NB4 (cell line): ENCODE data around the gene MPV17L.
"Not testable (repeated sequence)": the region's sequence is repeated elsewhere in the genome, so short reads cannot be mapped to it uniquely, and the experiment has no call there.

ENCODE experiments used
- MYC ChIP-seq: IDR thresholded peaks from 2 replicates; pipeline ENCODE4 v1.6.1; 2011; ENCODE audit warnings: low read depth, low read length
- POLR2A ChIP-seq: IDR thresholded peaks from 2 replicates; pipeline ENCODE4 v1.6.1; 2011; ENCODE audit warnings: mild to moderate bottlenecking; ENCODE audit not compliant: insufficient read length; ENCODE audit errors: extremely low read depth
- TF ChIP-seq, protein P1 (sequence below): IDR thresholded peaks from one replicate; pipeline ENCODE4 v1.5.1; 2012; ENCODE audit warnings: low read depth, low read length
- TF ChIP-seq, protein P2 (sequence below): IDR thresholded peaks from 2 replicates; pipeline ENCODE4 v1.6.1; 2011; ENCODE audit warnings: low read depth, low read length

DNA sequence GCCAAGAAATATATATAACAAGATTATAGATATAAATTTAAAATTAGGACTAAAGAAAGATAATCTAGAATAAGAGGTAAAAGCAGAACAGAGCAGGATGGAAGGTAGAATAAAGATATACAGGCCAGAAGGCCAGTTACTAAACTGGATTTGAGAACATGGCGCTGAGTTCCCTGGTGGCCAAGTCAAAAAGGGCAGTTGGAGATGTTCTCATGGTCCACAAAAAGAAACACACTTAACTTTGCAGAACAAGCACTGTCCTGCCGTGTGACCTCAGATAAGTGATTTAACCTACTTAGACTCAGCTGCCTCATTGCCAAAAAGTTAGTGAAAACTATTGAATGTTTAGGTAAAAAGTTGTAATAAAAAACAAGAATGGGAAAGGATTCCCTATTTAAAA lies 40.7 kb upstream of the MPV17L start:
- TF ChIP-seq, protein P1, sequence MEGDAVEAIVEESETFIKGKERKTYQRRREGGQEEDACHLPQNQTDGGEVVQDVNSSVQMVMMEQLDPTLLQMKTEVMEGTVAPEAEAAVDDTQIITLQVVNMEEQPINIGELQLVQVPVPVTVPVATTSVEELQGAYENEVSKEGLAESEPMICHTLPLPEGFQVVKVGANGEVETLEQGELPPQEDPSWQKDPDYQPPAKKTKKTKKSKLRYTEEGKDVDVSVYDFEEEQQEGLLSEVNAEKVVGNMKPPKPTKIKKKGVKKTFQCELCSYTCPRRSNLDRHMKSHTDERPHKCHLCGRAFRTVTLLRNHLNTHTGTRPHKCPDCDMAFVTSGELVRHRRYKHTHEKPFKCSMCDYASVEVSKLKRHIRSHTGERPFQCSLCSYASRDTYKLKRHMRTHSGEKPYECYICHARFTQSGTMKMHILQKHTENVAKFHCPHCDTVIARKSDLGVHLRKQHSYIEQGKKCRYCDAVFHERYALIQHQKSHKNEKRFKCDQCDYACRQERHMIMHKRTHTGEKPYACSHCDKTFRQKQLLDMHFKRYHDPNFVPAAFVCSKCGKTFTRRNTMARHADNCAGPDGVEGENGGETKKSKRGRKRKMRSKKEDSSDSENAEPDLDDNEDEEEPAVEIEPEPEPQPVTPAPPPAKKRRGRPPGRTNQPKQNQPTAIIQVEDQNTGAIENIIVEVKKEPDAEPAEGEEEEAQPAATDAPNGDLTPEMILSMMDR: not testable (repeated sequence)
- not testable (repeated sequence) for TF ChIP-seq POLR2A, MYC
- TF ChIP-seq, protein P2, sequence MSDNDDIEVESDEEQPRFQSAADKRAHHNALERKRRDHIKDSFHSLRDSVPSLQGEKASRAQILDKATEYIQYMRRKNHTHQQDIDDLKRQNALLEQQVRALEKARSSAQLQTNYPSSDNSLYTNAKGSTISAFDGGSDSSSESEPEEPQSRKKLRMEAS: not testable (repeated sequence)
